Neuronal stem cell (in vitro differentiated cells): ENCODE results near the gene KASH5.
"Not testable (repeated sequence)": the region's sequence is repeated elsewhere in the genome, so short reads cannot be mapped to it uniquely, and the experiment has no call there.

Source experiments
- DNase-seq: peaks from one replicate; pipeline ENCODE4 v3.0.0-alpha.2; 2013; ENCODE audit warnings: low spot score
- H2AFZ ChIP-seq: one replicate; pipeline ENCODE4 v1.6.1; 2013; ENCODE audit warnings: mild to moderate bottlenecking, low read length, inconsistent platforms
- H2AK5ac ChIP-seq: 2 replicates; pipeline ENCODE4 v1.6.1; 2013; ENCODE audit warnings: low read depth, mild to moderate bottlenecking, inconsistent platforms, low read length, moderate library complexity, mixed read lengths
- H2BK120ac ChIP-seq: 2 replicates; pipeline ENCODE4 v1.6.1; 2013; ENCODE audit warnings: low read depth, mild to moderate bottlenecking, inconsistent platforms, low read length, moderate library complexity, mixed read lengths
- H2BK12ac ChIP-seq: one replicate; pipeline ENCODE4 v1.6.1; 2013; ENCODE audit warnings: low read length, inconsistent platforms
- H2BK15ac ChIP-seq: 2 replicates; pipeline ENCODE4 v1.6.1; 2013; ENCODE audit warnings: mild to moderate bottlenecking, low read length, inconsistent platforms, mixed read lengths
- H2BK5ac ChIP-seq: one replicate; pipeline ENCODE4 v1.6.1; 2013; ENCODE audit warnings: inconsistent platforms, mild to moderate bottlenecking, low read length, moderate library complexity
- H3K14ac ChIP-seq: one replicate; pipeline ENCODE4 v1.6.1; 2013; ENCODE audit warnings: low read length, inconsistent platforms
- H3K18ac ChIP-seq: 2 replicates; pipeline ENCODE4 v1.6.1; 2013; ENCODE audit warnings: low read length, inconsistent platforms
- H3K23ac ChIP-seq: 2 replicates; pipeline ENCODE4 v1.6.1; 2013; ENCODE audit warnings: low read depth, mild to moderate bottlenecking, mixed read lengths, low read length, inconsistent platforms; ENCODE audit not compliant: poor library complexity
- H3K27ac ChIP-seq: replicated peaks from 3 replicates; pipeline ENCODE4 v1.5.1; 2013; ENCODE audit warnings: low read length, inconsistent platforms
- H3K27me3 ChIP-seq, 3 experiments: 2 replicates each; pipeline ENCODE4 v1.6.1; 2013; ENCODE audit warnings: low read length in 3 of 3, mild to moderate bottlenecking in 2 of 3, inconsistent platforms in 1 of 3, low read depth in 1 of 3, mixed read lengths in 1 of 3, moderate library complexity in 1 of 3; ENCODE audit not compliant: control insufficient read depth in 3 of 3, insufficient read depth in 3 of 3
- H3K36me3 ChIP-seq, 2 donors: replicated peaks in 1 of 2; 2 replicates each; pipeline ENCODE4 v1.6.1; 2013; ENCODE audit warnings: low read length in 2 of 2; ENCODE audit not compliant: control insufficient read depth in 2 of 2, insufficient read depth in 2 of 2
- H3K4ac ChIP-seq: 2 replicates; pipeline ENCODE4 v1.6.1; 2013; ENCODE audit warnings: inconsistent platforms, mild to moderate bottlenecking, low read length, moderate library complexity
- H3K4me1 ChIP-seq, 2 donors: 1 replicate in 1 of 2; 2 replicates in 1 of 2; pipeline ENCODE4 v1.6.1; 2013; ENCODE audit warnings: low read length in 2 of 2, low read depth in 1 of 2; ENCODE audit not compliant: control insufficient read depth in 2 of 2, insufficient read depth in 1 of 2
- H3K4me2 ChIP-seq: one replicate; pipeline ENCODE4 v1.6.1; 2013; ENCODE audit warnings: mild to moderate bottlenecking, low read length, inconsistent platforms; ENCODE audit not compliant: insufficient read depth, poor library complexity, severe bottlenecking
- H3K4me3 ChIP-seq, 2 donors: 2 replicates each; pipeline ENCODE4 v1.5.1; 2013; ENCODE audit warnings: low read length in 2 of 2, mild to moderate bottlenecking in 2 of 2, inconsistent platforms in 1 of 2, moderate library complexity in 1 of 2
- H3K79me1 ChIP-seq: one replicate; pipeline ENCODE4 v1.6.1; 2013; ENCODE audit warnings: low read depth, mild to moderate bottlenecking, inconsistent platforms, low read length, moderate library complexity
- H3K9ac ChIP-seq: one replicate; pipeline ENCODE4 v1.6.1; 2013; ENCODE audit warnings: mild to moderate bottlenecking, low read depth, low read length, inconsistent platforms; ENCODE audit not compliant: poor library complexity
- H3K9me3 ChIP-seq, 2 donors: replicated peaks in 1 of 2; 2 replicates each; pipeline versions ENCODE3 to v1.6.1; 2013; ENCODE audit warnings: low read length in 2 of 2, mild to moderate bottlenecking in 2 of 2, inconsistent platforms in 1 of 2, low read depth in 1 of 2, mixed read lengths in 1 of 2, moderate library complexity in 1 of 2; ENCODE audit not compliant: control insufficient read depth in 2 of 2, insufficient read depth in 1 of 2
- H4K8ac ChIP-seq: one replicate; pipeline ENCODE4 v1.6.1; 2013; ENCODE audit warnings: low read depth, mild to moderate bottlenecking, inconsistent platforms, low read length, moderate library complexity
- H4K91ac ChIP-seq: one replicate; pipeline ENCODE4 v1.6.1; 2013; ENCODE audit warnings: low read length, low read depth, mild to moderate bottlenecking, inconsistent platforms; ENCODE audit not compliant: poor library complexity
- WGBS, 2 donors: extraction: QIAGEN DNeasy Blood & Tissue Kit; methylation state at CpG; one replicate each; pipeline ENCODE4 v1.1.7; 2013; ENCODE audit warnings: missing lambda C conversion rate in 2 of 2, mixed read lengths in 1 of 2; ENCODE audit not compliant: insufficient read length in 2 of 2, insufficient replicate concordance in 1 of 2; ENCODE audit errors: extremely low coverage in 2 of 2; 5-methylcytosine and 5-hydroxymethylcytosine counted together

Gene KASH5

DNA sequence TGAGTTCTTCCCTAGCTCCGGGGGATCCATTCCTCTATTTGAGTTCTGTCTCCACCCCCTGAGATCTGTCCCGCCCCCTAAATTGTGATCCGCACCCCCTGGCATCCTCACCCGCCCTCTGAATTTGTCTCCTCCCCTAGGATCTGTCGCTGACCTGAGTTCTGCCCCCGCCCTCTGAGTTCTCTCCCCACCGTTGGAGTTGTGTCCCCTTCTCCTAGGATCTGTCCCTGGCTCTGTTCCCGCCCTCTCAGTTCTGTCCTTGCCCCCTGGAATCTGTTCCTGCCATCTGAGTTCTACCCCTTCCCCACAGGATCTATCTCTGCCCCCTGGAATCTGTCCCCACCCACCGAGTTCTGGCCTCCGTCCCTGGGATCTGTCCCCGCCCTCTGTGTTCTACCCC is 54.3 kb downstream of the KASH5 start:
- H2BK15ac ChIP-seq, result no peak overlapping the region
- H2AFZ ChIP-seq, result peak overlapping the region; percentile 99
- no peak overlapping the region for H4K8ac ChIP-seq
- DNase-seq, result no peak
- peak overlapping the region; percentile 50 for H3K18ac ChIP-seq
- no peak overlapping the region for H2BK5ac ChIP-seq
- H3K9ac ChIP-seq, result no peak overlapping the region
- peaks cover 9 to 50% (median 50%) of the 10 kb centered on the region in 3 experiments for H3K27me3 ChIP-seq
- H3K36me3 ChIP-seq, result peaks cover 9 to 10% of the 10 kb centered on the region in 2 donors
- WGBS, 2 donors, result no CpG with 5 or more reads among the region's 11 CpGs
- peaks cover 1% of the 10 kb centered on the region for H3K79me1 ChIP-seq
- H3K23ac ChIP-seq, result no peak overlapping the region
- H3K4ac ChIP-seq, result no peak overlapping the region
- H3K4me1 ChIP-seq, result peaks cover 0 to 10% of the 10 kb centered on the region in 2 donors
- peak overlapping the region; percentile 53 for H3K4me2 ChIP-seq
- no peak overlapping the region for H3K27ac ChIP-seq
- no peak overlapping the region for H2BK12ac ChIP-seq
- H3K4me3 ChIP-seq, result peak overlapping the region in 1 of 2 donors; percentile 25
- peak overlapping the region; percentile 3 for H2AK5ac ChIP-seq
- H2BK120ac ChIP-seq, result no peak overlapping the region
- H4K91ac ChIP-seq, result no peak overlapping the region
- no peak overlapping the region for H3K14ac ChIP-seq
- H3K9me3 ChIP-seq, result no peaks in the 10 kb centered on the region

DNA sequence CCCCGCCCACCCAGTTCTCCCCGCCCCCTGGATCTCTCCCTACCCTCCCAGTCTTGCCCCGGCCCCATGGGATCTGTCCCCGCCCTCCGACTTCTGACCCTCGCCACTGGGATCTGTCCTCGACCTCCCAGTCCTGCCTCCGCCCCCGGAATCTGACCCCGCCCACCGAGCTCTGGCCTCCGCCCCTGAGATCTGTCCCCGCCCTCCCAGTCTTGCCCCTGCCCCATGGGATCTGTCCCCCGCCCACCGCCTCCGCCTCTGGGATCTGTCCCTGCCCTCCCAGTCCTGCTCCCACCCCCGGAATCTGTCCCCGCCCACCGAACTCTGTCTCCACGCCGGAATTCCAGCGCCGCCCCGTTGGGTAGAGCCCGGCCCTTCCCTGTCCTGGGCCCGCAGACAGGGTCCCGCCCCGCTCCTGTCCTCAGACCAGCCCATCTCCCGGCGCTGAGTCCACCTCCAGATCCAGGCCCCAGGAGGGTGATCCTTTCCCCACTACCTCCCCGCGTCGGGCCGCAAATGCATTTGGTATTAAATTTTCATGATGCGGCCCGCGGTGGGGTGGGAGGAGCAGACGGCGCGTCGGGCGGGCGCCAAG is 54.8 kb downstream of the KASH5 start:
- H3K36me3 ChIP-seq, result peaks cover 12 to 15% of the 10 kb centered on the region in 2 donors
- H2BK15ac ChIP-seq, result peak overlapping the region; percentile 94
- peak overlapping the region; percentile 8 for H3K14ac ChIP-seq
- H3K4ac ChIP-seq, result peak overlapping the region; percentile 98
- peak overlapping the region; percentile 90 for H2BK12ac ChIP-seq
- H3K18ac ChIP-seq, result peak overlapping the region; percentile 95
- H4K8ac ChIP-seq, result no peak overlapping the region
- H4K91ac ChIP-seq, result no peak overlapping the region
- H3K9me3 ChIP-seq, result no peaks in the 10 kb centered on the region
- peak overlapping the region; percentile 99 for H2AFZ ChIP-seq
- peak overlapping the region; percentile 92 for H3K9ac ChIP-seq
- H2AK5ac ChIP-seq, result no peak overlapping the region
- peak overlapping the region; percentile 82 for H3K27ac ChIP-seq
- no peak overlapping the region for H2BK120ac ChIP-seq
- peaks cover 4% of the 10 kb centered on the region for H3K79me1 ChIP-seq
- WGBS, 2 donors, result no CpG with 5 or more reads among the region's 43 CpGs
- H3K4me2 ChIP-seq, result peak overlapping the region; percentile 100
- peak overlapping the region; percentile 75 for H2BK5ac ChIP-seq
- peak overlapping the region; percentile 47 to 84 for H3K4me3 ChIP-seq
- peaks cover 0 to 10% of the 10 kb centered on the region in 2 donors for H3K4me1 ChIP-seq
- DNase-seq, result peak; percentile 92
- peak overlapping the region; percentile 80 for H3K23ac ChIP-seq
- H3K27me3 ChIP-seq, result peaks cover 8 to 45% (median 45%) of the 10 kb centered on the region in 3 experiments

DNA sequence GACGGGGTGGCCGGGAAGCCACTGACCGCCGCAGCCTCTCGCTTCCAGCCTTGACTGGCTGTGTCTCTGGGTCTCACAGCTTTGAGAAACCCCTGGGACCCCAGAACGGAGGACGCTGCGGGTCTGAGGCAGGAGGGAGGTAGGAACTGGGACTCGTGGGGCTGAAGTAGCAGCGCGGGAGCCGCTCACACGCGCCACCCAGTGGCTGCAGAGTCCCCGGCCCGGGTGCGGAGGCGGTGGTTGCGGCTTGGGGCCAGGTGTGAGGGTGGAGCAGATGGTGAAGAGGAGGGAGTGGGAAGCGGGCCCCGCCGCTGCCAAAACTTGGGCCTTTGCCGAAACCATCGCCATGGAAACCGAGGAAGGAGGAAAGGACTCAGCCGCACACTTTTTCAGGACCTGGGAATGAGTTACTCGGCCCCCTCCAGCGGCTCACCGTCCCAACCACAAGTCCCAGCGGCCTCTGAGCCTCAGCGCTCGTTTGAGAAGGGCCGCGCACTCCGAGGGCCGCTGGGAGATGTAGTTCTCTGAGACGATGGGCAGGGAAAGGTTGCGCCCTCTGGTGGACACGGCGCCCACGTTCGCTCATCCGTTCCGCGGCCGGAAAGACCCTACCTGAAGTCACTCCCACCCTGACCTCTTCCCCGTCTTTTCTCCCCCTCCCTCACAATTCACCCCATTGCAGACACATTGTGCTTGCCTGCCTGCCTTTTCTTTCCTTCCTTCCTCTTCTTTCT is 55.5 kb downstream of the KASH5 start:
- WGBS, 2 donors, result no CpG with 5 or more reads among the region's 47 CpGs
- Histone ChIP-seq H3K9ac (peak overlapping the region; percentile 92), H2BK12ac (peak overlapping the region; percentile 90), H3K4me3 (peak overlapping the region; percentile 47 to 84), H3K18ac (peak overlapping the region; percentile 95), H3K27ac (peak overlapping the region; percentile 82), H3K4ac (peak overlapping the region; percentile 98), H3K23ac (peak overlapping the region; percentile 80), H3K36me3 (peaks cover 18 to 22% of the 10 kb centered on the region in 2 donors), H4K8ac (no peak overlapping the region), H2BK120ac (no peak overlapping the region), H3K27me3 (peaks cover 8 to 38% (median 38%) of the 10 kb centered on the region in 3 experiments), H2BK15ac (peak overlapping the region; percentile 94), H3K14ac (no peak overlapping the region), H3K4me2 (peak overlapping the region; percentile 100), H2AK5ac (no peak overlapping the region), H2AFZ (peak overlapping the region; percentile 99), H3K79me1 (peaks cover 8% of the 10 kb centered on the region), H3K4me1 (peaks cover 0 to 12% of the 10 kb centered on the region in 2 donors), H2BK5ac (peak overlapping the region; percentile 75), H4K91ac (no peak overlapping the region), H3K9me3 (no peaks in the 10 kb centered on the region)
- DNase-seq, result peak; percentile 96

DNA sequence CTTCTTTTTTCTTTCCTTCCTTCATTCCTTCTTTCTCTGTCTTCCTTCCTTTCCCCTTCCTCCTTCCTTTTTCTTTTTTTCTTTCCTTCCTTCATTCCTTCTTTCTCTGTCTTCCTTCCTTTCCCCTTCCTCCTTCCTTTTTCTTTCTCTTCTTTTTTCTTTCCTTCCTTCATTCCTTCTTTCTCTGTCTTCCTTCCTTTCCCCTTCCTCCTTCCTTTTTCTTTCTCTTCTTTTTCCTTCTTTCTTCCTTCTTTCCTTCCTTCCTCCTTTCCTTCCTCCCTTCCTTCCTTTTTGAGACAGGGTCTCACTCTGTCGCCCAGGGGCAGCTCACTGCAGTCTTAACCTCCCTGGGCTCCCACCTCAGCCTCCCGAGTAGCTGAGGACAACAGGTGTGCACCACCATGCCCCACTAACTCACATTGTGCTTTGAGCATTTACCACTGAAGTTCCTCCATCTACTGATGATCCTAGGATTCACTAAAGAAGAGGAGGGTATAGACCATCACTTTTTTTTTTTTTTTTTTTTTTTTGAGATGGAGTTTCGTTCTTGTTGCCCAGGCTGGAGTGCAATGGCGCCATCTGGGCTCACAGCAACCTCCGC is 56.2 kb downstream of the KASH5 start:
- H2BK12ac ChIP-seq, H3K4me3 ChIP-seq, H3K23ac ChIP-seq, H4K8ac ChIP-seq, H4K91ac ChIP-seq, H3K9me3 ChIP-seq, DNase-seq, H3K27ac ChIP-seq, H2BK15ac ChIP-seq, H2AK5ac ChIP-seq, H2BK5ac ChIP-seq, H3K79me1 ChIP-seq, H3K9ac ChIP-seq, H3K4ac ChIP-seq, H3K14ac ChIP-seq, H2BK120ac ChIP-seq, H3K18ac ChIP-seq, H3K4me2 ChIP-seq: not testable (repeated sequence)
- H2AFZ ChIP-seq, result peak overlapping the region; percentile 99
- peaks cover 23 to 28% of the 10 kb centered on the region in 2 donors for H3K36me3 ChIP-seq
- H3K4me1 ChIP-seq, result peaks cover 0 to 12% of the 10 kb centered on the region in 2 donors
- WGBS, 2 donors, result no CpG with 5 or more reads among the region's 5 CpGs
- peaks cover 8 to 32% (median 32%) of the 10 kb centered on the region in 3 experiments for H3K27me3 ChIP-seq
